T-cell (primary cell): ENCODE data around the gene SMIM5. TPM values are rescaled to one million over a fixed set of nuclear protein-coding genes. Genes with fewer than 3 reads are reported as not detected.
"Not testable (repeated sequence)": the region's sequence is repeated elsewhere in the genome, so short reads cannot be mapped to it uniquely, and the experiment has no call there.

ENCODE experiments used
- ATAC-seq, 4 experiments: fragments of 200-7000 bp in 3 of 4; fragments of 150-1000 bp in 1 of 4; cut with Tn5 transposase; replicated peaks in 1 of 4; 1 replicate in 3 of 4; 2 replicates in 1 of 4; pipeline ENCODE4 v1.10.0; 2021; ENCODE audit warnings: moderate library complexity in 3 of 4, mild to moderate bottlenecking in 2 of 4, moderate number of reproducible peaks in 1 of 4
- CTCF ChIA-PET, 2 donors: fragments of 300-600 bp; sonication (Branson Sonifier 250); formaldehyde crosslinking; loops; one replicate each; lab custom pipeline; 2022; ENCODE audit warnings: antibody characterized with exemption in 2 of 2; lab: Charles Lee
- POLR2A ChIA-PET, 2 donors: fragments of 300-600 bp; sonication (Branson Sonifier 250); formaldehyde crosslinking; loops; one replicate each; lab custom pipeline; 2022; ENCODE audit warnings: antibody characterized with exemption in 2 of 2; lab: Charles Lee
- DNase-seq, 35 experiments: peaks; one replicate each; pipeline versions ENCODE4 v3.0.0 to v3.0.0-alpha.2; 2013 to 2023
- H3K27ac ChIP-seq: one replicate; pipeline ENCODE4 v1.5.1; 2013; ENCODE audit warnings: low read length
- H3K27me3 ChIP-seq, 2 experiments: replicated peaks in 1 of 2; 1 replicate in 1 of 2; 2 replicates in 1 of 2; pipeline versions ENCODE4 v1.6.1 to v1.7.0; 2013; ENCODE audit warnings: low read length in 1 of 2, mixed read lengths in 1 of 2; ENCODE audit not compliant: control insufficient read depth in 2 of 2, insufficient read depth in 2 of 2; ENCODE audit errors: extremely low read depth in 1 of 2
- H3K36me3 ChIP-seq, 2 donors: 1 replicate in 1 of 2; 2 replicates in 1 of 2; pipeline versions ENCODE4 v1.6.1 to v1.7.0; 2013; ENCODE audit warnings: low read length in 1 of 2; ENCODE audit not compliant: control insufficient read depth in 2 of 2, insufficient read depth in 1 of 2; ENCODE audit errors: extremely low read depth in 1 of 2
- H3K4me1 ChIP-seq, 2 experiments: 1 replicate in 1 of 2; 2 replicates in 1 of 2; pipeline versions ENCODE4 v1.6.1 to v1.7.0; 2013; ENCODE audit warnings: low read length in 2 of 2, mixed read lengths in 1 of 2; ENCODE audit not compliant: insufficient read depth in 2 of 2, control insufficient read depth in 1 of 2; ENCODE audit errors: extremely low read depth in 1 of 2
- H3K4me3 ChIP-seq, 2 donors: 1 replicate in 1 of 2; 2 replicates in 1 of 2; pipeline versions ENCODE4 v1.5.1 to v1.7.0; 2013; ENCODE audit warnings: mild to moderate bottlenecking in 2 of 2, low read length in 1 of 2, moderate library complexity in 1 of 2; ENCODE audit not compliant: control insufficient read depth in 1 of 2; ENCODE audit errors: extremely low read depth in 1 of 2
- H3K9me3 ChIP-seq: 2 replicates; pipeline ENCODE4 v1.7.0; 2013
- H3K27ac Mint-ChIP-seq, 2 donors: one replicate each; pipeline ENCODE4 v1.8.0; 2020 to 2021; ENCODE audit warnings: mild to moderate bottlenecking in 2 of 2, mixed read lengths in 2 of 2
- H3K27me3 Mint-ChIP-seq, 2 donors: one replicate each; pipeline ENCODE4 v1.8.0; 2021 to 2022; ENCODE audit warnings: mixed read lengths in 2 of 2
- H3K36me3 Mint-ChIP-seq: one replicate; pipeline ENCODE4 v1.8.0; 2021; ENCODE audit warnings: mixed read lengths
- H3K4me1 Mint-ChIP-seq, 3 donors: one replicate each; pipeline ENCODE4 v1.8.0; 2020 to 2022; ENCODE audit warnings: mixed read lengths in 3 of 3, mild to moderate bottlenecking in 1 of 3
- H3K4me3 Mint-ChIP-seq, 3 donors: one replicate each; pipeline ENCODE4 v1.8.0; 2020 to 2022; ENCODE audit warnings: mild to moderate bottlenecking in 3 of 3, mixed read lengths in 3 of 3, moderate library complexity in 3 of 3
- H3K9me3 Mint-ChIP-seq, 3 donors: one replicate each; pipeline ENCODE4 v1.8.0; 2020 to 2022; ENCODE audit warnings: mixed read lengths in 3 of 3
- WGBS: methylation state at CpG from one replicate; pipeline ENCODE4 v1.1.5; 2013; ENCODE audit warnings: missing lambda C conversion rate; ENCODE audit not compliant: insufficient coverage; 5-methylcytosine and 5-hydroxymethylcytosine counted together
- total RNA-seq, 35 experiments: library from RNA in 6 of 35; stranded (reverse) in 6 of 35; fragments of 120-200 nt in 1 of 35; gene quantifications; one replicate each; pipeline versions ENCODE4 v1.2.1 to v1.2.4 and lab custom pipeline; 2013 to 2026

The SMIM5 gene
- total RNA-seq, 5 donors from 2014 or later (not counting 1 experiment from before 2014, with no cell fraction given): 0.35 to 2.2 (median 0.82) TPM

DNA sequence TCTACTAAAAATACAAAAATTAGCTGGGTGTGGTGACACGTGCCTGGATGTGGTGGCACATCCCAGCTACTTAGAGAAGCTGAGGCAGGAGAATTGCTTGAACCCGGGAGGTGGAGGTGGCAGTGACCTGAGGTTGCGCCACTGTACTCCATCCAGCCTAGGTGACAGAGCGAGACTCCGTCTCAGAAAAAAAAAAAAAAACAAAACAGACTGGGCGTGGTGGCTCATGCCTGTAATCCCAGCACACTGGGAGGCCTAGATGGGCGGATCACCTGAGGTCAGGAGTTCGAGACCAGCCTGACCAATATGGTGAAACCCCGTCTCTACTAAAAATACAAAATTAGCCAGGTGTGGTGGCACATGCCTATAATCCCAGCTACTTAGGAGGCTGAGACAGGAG is 39.8 kb upstream of the SMIM5 start:
- POLR2A ChIA-PET, H3K4me3 Mint-ChIP-seq, H3K4me1 Mint-ChIP-seq, ATAC-seq, H3K9me3 Mint-ChIP-seq, H3K27me3 ChIP-seq, H3K9me3 ChIP-seq, H3K4me3 ChIP-seq, DNase-seq, H3K36me3 ChIP-seq, H3K27ac Mint-ChIP-seq, H3K36me3 Mint-ChIP-seq, H3K27ac ChIP-seq, H3K27me3 Mint-ChIP-seq: not testable (repeated sequence)
- H3K4me1 ChIP-seq: peaks cover 0 to 19% of the 10 kb centered on the region in 2 experiments
- CTCF ChIA-PET: interaction anchor here in 1 of 2 donors (0.7 kb wide), 1 partner anchor 1659 kb away, joined by 5 read pairs; no protein-coding TSS in a partner anchor
- WGBS: 90% methylated on average over 2 of the region's 9 CpGs

DNA sequence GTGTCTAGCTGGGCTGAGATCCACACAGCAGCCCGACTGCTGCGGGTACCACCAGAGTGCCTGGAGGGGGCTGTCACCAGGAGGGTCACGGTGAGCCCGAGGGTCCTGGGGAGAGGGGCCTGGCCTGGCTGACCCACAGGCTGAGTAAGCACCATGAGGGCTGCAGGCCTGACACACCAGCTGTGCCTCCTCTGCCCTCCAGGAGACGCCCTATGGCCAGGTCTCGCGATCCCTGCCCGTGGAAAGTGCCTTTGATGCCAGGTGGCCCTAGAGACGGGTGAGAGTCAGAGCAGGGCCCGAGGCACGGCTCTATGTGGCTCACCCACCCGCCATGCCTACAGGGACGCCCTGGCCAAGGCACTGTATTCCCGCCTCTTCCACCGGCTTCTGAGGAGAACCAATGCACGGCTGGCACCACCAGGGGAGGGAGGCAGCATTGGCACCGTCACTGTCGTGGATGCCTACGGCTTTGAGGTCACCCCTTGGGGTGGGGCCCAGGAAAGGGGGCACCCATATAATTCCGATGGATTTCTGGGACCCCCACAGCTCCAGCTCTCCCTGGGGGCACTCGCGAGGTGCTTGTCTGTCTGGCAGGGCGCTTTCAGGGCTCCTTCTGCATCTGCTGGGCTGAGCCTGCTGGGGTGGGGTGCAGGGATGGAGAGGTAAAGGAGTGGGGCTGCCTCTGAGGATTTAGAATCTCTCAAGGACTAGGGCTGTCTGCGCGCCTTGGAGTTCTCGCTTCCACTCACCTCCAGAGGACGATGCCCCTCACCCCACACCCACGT is 38.5 kb upstream of the SMIM5 start:
- DNase-seq (no peak), ATAC-seq (no peak)
- Histone ChIP-seq H3K9me3 (no peaks in the 10 kb centered on the region), H3K4me3 (no peak overlapping the region), H3K27ac (no peak overlapping the region), H3K4me1 (peaks cover 0 to 12% of the 10 kb centered on the region in 2 experiments), H3K36me3 (peaks cover 0 to 3% of the 10 kb centered on the region in 2 donors), H3K27me3 (no peaks in the 10 kb centered on the region)
- peaks cover 3 to 8% (median 5%) of the 10 kb centered on the region in 3 donors for H3K4me1 Mint-ChIP-seq
- CTCF ChIA-PET: no interaction called here
- H3K27me3 Mint-ChIP-seq: no peaks in the 10 kb centered on the region
- H3K27ac Mint-ChIP-seq: no peak overlapping the region
- 79% methylated on average over 21 of the region's 28 CpGs for WGBS
- H3K36me3 Mint-ChIP-seq: no peaks in the 10 kb centered on the region
- POLR2A ChIA-PET: no interaction called here
- no peak overlapping the region for H3K4me3 Mint-ChIP-seq
- no peaks in the 10 kb centered on the region for H3K9me3 Mint-ChIP-seq

DNA sequence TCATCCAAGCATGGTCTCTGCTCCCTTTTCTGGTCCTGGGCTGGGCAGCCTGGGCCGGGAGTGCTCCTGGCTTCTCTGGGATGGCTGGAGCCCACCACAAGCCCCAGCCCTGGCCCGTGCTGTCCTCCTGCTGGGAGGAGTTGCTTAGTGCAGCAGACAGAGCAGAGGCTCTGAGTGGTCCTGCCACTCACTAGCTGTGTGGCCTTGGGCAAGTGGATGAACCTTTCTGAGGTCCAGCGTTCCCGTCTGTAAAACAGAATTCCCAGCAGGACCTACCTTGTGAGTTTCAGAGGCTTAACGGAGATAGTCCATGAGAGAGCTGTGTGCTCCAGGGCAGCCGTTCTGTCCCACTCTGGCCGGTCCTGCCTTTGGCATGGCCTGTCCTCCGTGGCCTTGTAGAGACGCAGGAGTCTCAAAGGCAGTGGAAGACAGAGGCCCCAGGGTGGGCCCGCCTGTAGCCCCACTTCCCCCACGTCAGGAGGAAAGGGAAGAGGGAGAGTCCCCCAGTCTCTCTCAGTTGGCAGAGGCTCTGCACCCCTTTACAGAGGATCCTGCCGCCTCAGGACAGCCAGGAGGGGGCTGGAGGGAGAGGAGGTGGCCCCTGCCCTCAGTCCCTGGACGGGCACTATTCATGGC is 37.8 kb upstream of the SMIM5 start:
- Histone ChIP-seq H3K4me3 (no peak overlapping the region), H3K27ac (no peak overlapping the region), H3K4me1 (peaks cover 0 to 5% of the 10 kb centered on the region in 2 experiments), H3K9me3 (no peaks in the 10 kb centered on the region), H3K36me3 (peaks cover 0 to 3% of the 10 kb centered on the region in 2 donors), H3K27me3 (no peaks in the 10 kb centered on the region)
- DNase-seq (no peak), ATAC-seq (no peak)
- POLR2A ChIA-PET: no interaction called here
- H3K27me3 Mint-ChIP-seq: no peaks in the 10 kb centered on the region
- peaks cover 3 to 5% (median 5%) of the 10 kb centered on the region in 3 donors for H3K4me1 Mint-ChIP-seq
- no peaks in the 10 kb centered on the region for H3K9me3 Mint-ChIP-seq
- H3K4me3 Mint-ChIP-seq: no peak overlapping the region
- 86% methylated on average over 11 of the region's 13 CpGs for WGBS
- CTCF ChIA-PET: no interaction called here
- no peak overlapping the region for H3K27ac Mint-ChIP-seq
- H3K36me3 Mint-ChIP-seq: no peaks in the 10 kb centered on the region

DNA sequence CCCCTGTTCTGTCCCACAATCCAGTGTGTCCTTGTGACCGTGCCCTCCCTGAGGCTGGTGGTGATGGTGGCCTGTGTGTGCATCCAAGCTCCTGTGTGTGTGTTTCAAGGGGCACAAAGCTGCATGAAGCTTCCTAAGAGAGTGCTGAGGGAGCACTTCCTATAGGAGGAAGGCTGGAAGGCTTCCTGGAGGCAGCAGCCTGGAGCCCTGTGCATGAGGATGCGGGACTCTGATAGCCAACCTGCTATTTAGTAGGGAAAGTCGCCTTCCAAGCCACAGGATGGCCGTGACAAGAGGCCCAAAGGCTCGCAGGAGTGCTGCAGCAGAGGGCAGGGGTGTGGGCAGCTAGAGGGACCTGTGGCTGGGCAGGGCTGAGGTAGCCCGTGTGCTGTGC is 37.3 kb upstream of the SMIM5 start:
- H3K36me3 ChIP-seq: peaks cover 0 to 3% of the 10 kb centered on the region in 2 donors
- H3K9me3 ChIP-seq: no peaks in the 10 kb centered on the region
- DNase-seq (no peak), ATAC-seq (no peak)
- Mint-ChIP-seq H3K9me3 (no peaks in the 10 kb centered on the region), H3K36me3 (no peaks in the 10 kb centered on the region), H3K27me3 (no peaks in the 10 kb centered on the region), H3K4me3 (no peak overlapping the region), H3K4me1 (peaks cover 2 to 3% (median 2%) of the 10 kb centered on the region in 3 donors), H3K27ac (no peak overlapping the region)
- H3K27me3 ChIP-seq: no peaks in the 10 kb centered on the region
- 83% methylated on average over 5 of the region's 6 CpGs for WGBS
- no peak overlapping the region for H3K27ac ChIP-seq
- ChIA-PET POLR2A (no interaction called here), CTCF (no interaction called here)
- H3K4me1 ChIP-seq: no peaks in the 10 kb centered on the region
- no peak overlapping the region for H3K4me3 ChIP-seq

DNA sequence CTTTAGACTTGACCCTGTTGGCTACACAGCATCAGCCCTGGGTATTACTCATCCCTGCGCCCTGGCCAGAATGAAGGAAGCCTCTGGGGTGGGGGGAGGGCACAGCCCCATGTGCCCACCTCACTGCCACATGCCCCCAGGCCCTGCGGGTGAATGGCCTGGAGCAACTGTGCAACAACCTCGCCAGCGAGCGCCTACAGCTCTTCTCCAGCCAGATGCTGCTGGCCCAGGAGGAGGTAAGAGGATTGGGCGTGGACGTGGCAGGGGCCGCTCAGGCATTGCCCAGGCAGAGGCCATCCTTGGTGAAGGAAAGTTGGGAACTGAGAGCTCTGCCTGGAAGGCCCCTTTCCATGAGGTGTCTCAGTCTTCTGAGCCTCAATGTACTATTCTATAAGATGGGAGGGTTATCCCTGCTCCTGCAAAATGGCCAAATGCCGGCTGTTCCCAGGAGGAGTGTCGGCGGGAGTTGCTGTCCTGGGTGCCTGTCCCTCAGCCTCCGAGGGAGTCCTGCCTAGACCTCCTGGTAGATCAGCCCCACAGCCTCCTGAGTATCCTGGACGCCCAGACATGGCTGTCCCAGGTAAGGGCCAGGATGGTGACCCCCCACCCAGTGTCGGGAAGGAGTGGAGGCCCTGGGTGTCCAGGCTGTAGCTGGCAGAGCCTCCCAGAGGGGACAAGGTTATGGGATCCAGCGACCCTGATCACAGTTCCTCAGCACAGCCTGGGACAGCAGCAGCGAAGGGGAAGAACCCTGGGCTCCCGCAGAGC is 36.7 kb upstream of the SMIM5 start:
- no peak for DNase-seq
- no peaks in the 10 kb centered on the region for H3K36me3 Mint-ChIP-seq
- Histone ChIP-seq H3K27me3 (no peaks in the 10 kb centered on the region), H3K4me3 (no peak overlapping the region), H3K4me1 (no peaks in the 10 kb centered on the region), H3K9me3 (no peaks in the 10 kb centered on the region), H3K27ac (no peak overlapping the region), H3K36me3 (peaks cover 0 to 3% of the 10 kb centered on the region in 2 donors)
- ChIA-PET POLR2A (interaction anchor here in 1 of 2 donors (0.5 kb wide), 1 partner anchor 46 kb away, joined by 3 read pairs; no protein-coding TSS in a partner anchor), CTCF (interaction anchor here in 1 of 2 donors (0.5 kb wide), 1 partner anchor 13 kb away, joined by 3 read pairs; no protein-coding TSS in a partner anchor)
- no peak overlapping the region for H3K4me3 Mint-ChIP-seq
- no peaks in the 10 kb centered on the region for H3K9me3 Mint-ChIP-seq
- WGBS: 92% methylated on average over 16 of the region's 17 CpGs
- no peak for ATAC-seq
- no peaks in the 10 kb centered on the region for H3K27me3 Mint-ChIP-seq
- no peak overlapping the region for H3K27ac Mint-ChIP-seq
- no peaks in the 10 kb centered on the region for H3K4me1 Mint-ChIP-seq
